HG03095 (cell line): ENCODE measurements around the gene HACD2.

ENCODE experiments used
- ATAC-seq: cut with Tn5 transposase; IDR thresholded peaks from one replicate; pipeline ENCODE4 v1.9.1; 2021; ENCODE audit warnings: moderate library complexity; ENCODE audit not compliant: unreplicated experiment

The HACD2 gene

GRCh38 chr3:123528130-123528529, 56.7 kb downstream of the HACD2 start:
- ATAC-seq = no peak

GRCh38 chr3:123527046-123527445, 57.8 kb downstream of the HACD2 start:
- ATAC-seq = no peak

GRCh38 chr3:123526474-123526873, 58.4 kb downstream of the HACD2 start:
- no peak for ATAC-seq

- no peak for ATAC-seq
Measured at GRCh38 chr3:123525433-123525832, 59.4 kb downstream of the HACD2 start.

GRCh38 chr3:123524981-123525380, 59.9 kb downstream of the HACD2 start:
- ATAC-seq = no peak

- no peak for ATAC-seq
Measured at GRCh38 chr3:123523023-123523412, 61.8 kb downstream of the HACD2 start.

- ATAC-seq = no peak
Measured at GRCh38 chr3:123522320-123523022, 62.4 kb downstream of the HACD2 start.

- ATAC-seq = no peak
Measured at GRCh38 chr3:123521179-123521969, 63.5 kb downstream of the HACD2 start.

GRCh38 chr3:123520656-123521055, 64.2 kb downstream of the HACD2 start:
- no peak for ATAC-seq

GRCh38 chr3:123518892-123519485, 65.9 kb downstream of the HACD2 start:
- no peak for ATAC-seq

- no peak for ATAC-seq
Measured at GRCh38 chr3:123511726-123512125, 73.1 kb downstream of the HACD2 start.

GRCh38 chr3:123511084-123511483, 73.8 kb downstream of the HACD2 start:
- ATAC-seq = no peak

- no peak for ATAC-seq
Measured at GRCh38 chr3:123508178-123508577, 76.7 kb downstream of the HACD2 start.

- ATAC-seq = no peak
Measured at GRCh38 chr3:123505820-123506219, 79.0 kb downstream of the HACD2 start.

GRCh38 chr3:123503203-123503602, 81.7 kb downstream of the HACD2 start:
- no peak for ATAC-seq

- no peak for ATAC-seq
Measured at GRCh38 chr3:123499322-123499721, 85.5 kb downstream of the HACD2 start.

GRCh38 chr3:123498761-123499160, 86.1 kb downstream of the HACD2 start:
- ATAC-seq = no peak

- no peak for ATAC-seq
Measured at GRCh38 chr3:123493912-123494311, 90.9 kb downstream of the HACD2 start.

- ATAC-seq = no peak
Measured at GRCh38 chr3:123491966-123492587, 92.8 kb downstream of the HACD2 start.

GRCh38 chr3:123489400-123490004, 95.4 kb downstream of the HACD2 start:
- ATAC-seq = no peak
